Activated T-helper 1 cell treated with anti-CD3 and anti-CD28 coated beads, Interleukin-2, amount 50 U/mL, for 16 hours (primary cell): ENCODE results near the gene FAM120C.
A peak's percentile ranks its signal among the peaks of the same experiment; 100 is the strongest.

Source experiments
- DNase-seq, 2 donors: peaks; one replicate each; pipeline ENCODE4 v3.0.0-alpha.2; 2020; ENCODE audit warnings: low read depth in 1 of 2, low spot score in 1 of 2

FAM120C gene

GRCh38 chrX:54182864-54183613 lies at the start of gene FAM120C:
FAM120C (minus strand) TSS chrX:54183254; CDS start chrX:54183198, 56 bp downstream.
- DNase-seq, result peak; percentile 12 to 44

GRCh38 chrX:54230435-54231148 lies 47.5 kb upstream of the FAM120C start:
- no peak for DNase-seq

GRCh38 chrX:54223581-54223980 lies 40.5 kb upstream of the FAM120C start:
- DNase-seq, result no peak

- no peak for DNase-seq
Measured at GRCh38 chrX:54213603-54214002, 30.5 kb upstream of the FAM120C start.

- DNase-seq, result no peak
Measured at GRCh38 chrX:54208531-54208930, 25.5 kb upstream of the FAM120C start.

- DNase-seq, result no peak
Measured at GRCh38 chrX:54198262-54198661, 15.2 kb upstream of the FAM120C start.

GRCh38 chrX:54194982-54195588 lies 12.0 kb upstream of the FAM120C start:
- DNase-seq, result no peak

GRCh38 chrX:54193085-54193821 lies 10.2 kb upstream of the FAM120C start:
- DNase-seq, result no peak

- DNase-seq, result no peak
Measured at GRCh38 chrX:54184474-54184873, 1.4 kb upstream of the FAM120C start.

- peak; percentile 37 to 50 for DNase-seq
Measured at GRCh38 chrX:54182194-54182863, 725 bp downstream of the FAM120C start.

- DNase-seq, result no peak
Measured at GRCh38 chrX:54181202-54181953, 1.7 kb downstream of the FAM120C start.

GRCh38 chrX:54180403-54180802 lies 2.7 kb downstream of the FAM120C start:
- no peak for DNase-seq

GRCh38 chrX:54178100-54178940 lies 4.7 kb downstream of the FAM120C start:
- no peak for DNase-seq

GRCh38 chrX:54177306-54177705 lies 5.7 kb downstream of the FAM120C start:
- no peak for DNase-seq

GRCh38 chrX:54173791-54174190 lies 9.3 kb downstream of the FAM120C start:
- DNase-seq, result no peak

GRCh38 chrX:54172455-54172854 lies 10.6 kb downstream of the FAM120C start:
- no peak for DNase-seq

- DNase-seq, result no peak
Measured at GRCh38 chrX:54171527-54172250, 11.4 kb downstream of the FAM120C start.

- DNase-seq, result no peak
Measured at GRCh38 chrX:54171091-54171490, 12.0 kb downstream of the FAM120C start.

GRCh38 chrX:54166915-54167314 lies 16.1 kb downstream of the FAM120C start:
- no peak for DNase-seq
